OCI-LY1 (cell line): ENCODE results near the gene CAMK2D.

ENCODE experiments used
- H2AFZ ChIP-seq: fragments of 200-600 bp; sonication (generic), shearing (Covaris generic); 2 replicates; pipeline ENCODE4 v1.6.0; 2014; ENCODE audit warnings: antibody characterized with exemption, mild to moderate bottlenecking, low read length
- H3F3A ChIP-seq: fragments of 200-600 bp; sonication (generic), shearing (Covaris generic); 2 replicates; pipeline ENCODE4 v1.6.0; 2014; ENCODE audit warnings: mild to moderate bottlenecking, antibody characterized with exemption, low read length, moderate library complexity; ENCODE audit not compliant: insufficient read depth
- H3K27ac ChIP-seq: fragments of 200-600 bp; sonication (generic); 2 replicates; pipeline ENCODE4 v1.5.1; 2014; ENCODE audit warnings: low read length, mixed run types, mild to moderate bottlenecking, low read depth; ENCODE audit not compliant: poor library complexity, severe bottlenecking
- H3K27me3 ChIP-seq: fragments of 200-600 bp; sonication (generic); 2 replicates; pipeline ENCODE4 v1.6.0; 2014; ENCODE audit warnings: antibody characterized with exemption, mild to moderate bottlenecking, low read length, moderate library complexity; ENCODE audit not compliant: insufficient read depth
- H3K36me3 ChIP-seq: fragments of 200-600 bp; sonication (generic); 2 replicates; pipeline ENCODE4 v1.6.1; 2014; ENCODE audit warnings: mild to moderate bottlenecking, antibody characterized with exemption, low read length, moderate library complexity, mixed read lengths; ENCODE audit not compliant: insufficient read depth
- H3K4me1 ChIP-seq: fragments of 200-600 bp; sonication (generic); 2 replicates; pipeline ENCODE4 v1.5.1; 2014; ENCODE audit warnings: mild to moderate bottlenecking, low read length, moderate library complexity; ENCODE audit not compliant: insufficient read depth, severe bottlenecking
- H3K4me2 ChIP-seq: fragments of 200-600 bp; sonication (generic), shearing (Covaris generic); 2 replicates; pipeline ENCODE4 v1.6.1; 2014; ENCODE audit warnings: low read length
- H3K4me3 ChIP-seq: fragments of 200-600 bp; sonication (generic); 2 replicates; pipeline ENCODE4 v1.5.1; 2014; ENCODE audit warnings: low read length, low read depth, mild to moderate bottlenecking, mixed read lengths; ENCODE audit not compliant: poor library complexity, severe bottlenecking
- H3K79me2 ChIP-seq: fragments of 200-600 bp; shearing (Covaris generic); 2 replicates; pipeline ENCODE4 v1.6.1; 2016; ENCODE audit warnings: mixed run types, low read length, mixed read lengths; ENCODE audit not compliant: insufficient read depth
- H3K9ac ChIP-seq: fragments of 200-600 bp; sonication (generic), shearing (Covaris generic); 2 replicates; pipeline ENCODE4 v1.6.1; 2014; ENCODE audit warnings: mild to moderate bottlenecking, low read length, mixed read lengths
- H3K9me2 ChIP-seq: fragments of 200-600 bp; sonication (generic), shearing (Covaris generic); 2 replicates; pipeline ENCODE4 v1.6.1; 2014; ENCODE audit warnings: low read depth, mild to moderate bottlenecking, low read length, mixed read lengths
- H3K9me3 ChIP-seq: fragments of 200-600 bp; shearing (Covaris generic); 2 replicates; pipeline ENCODE4 v1.6.1; 2014; ENCODE audit warnings: low read length, mixed read lengths
- H4K20me1 ChIP-seq: fragments of 200-600 bp; sonication (generic), shearing (Covaris generic); 2 replicates; pipeline ENCODE4 v1.6.0; 2016; ENCODE audit warnings: mild to moderate bottlenecking, low read length; ENCODE audit not compliant: insufficient read depth
- EZH2 ChIP-seq: fragments of 200-600 bp; sonication (generic), shearing (Covaris generic); IDR thresholded peaks from 2 replicates; pipeline ENCODE4 v1.8.0; 2017; ENCODE audit warnings: borderline replicate concordance, mixed run types, mild to moderate bottlenecking, antibody characterized with exemption, low read length, moderate library complexity, mixed read lengths
- TF ChIP-seq, protein P1 (sequence below): fragments of 200-600 bp; sonication (generic), shearing (Covaris generic); IDR thresholded peaks from 2 replicates; pipeline ENCODE4 v1.5.1; 2017; ENCODE audit warnings: mild to moderate bottlenecking, antibody characterized with exemption, low read length, moderate library complexity, mixed read lengths

The CAMK2D gene

DNA sequence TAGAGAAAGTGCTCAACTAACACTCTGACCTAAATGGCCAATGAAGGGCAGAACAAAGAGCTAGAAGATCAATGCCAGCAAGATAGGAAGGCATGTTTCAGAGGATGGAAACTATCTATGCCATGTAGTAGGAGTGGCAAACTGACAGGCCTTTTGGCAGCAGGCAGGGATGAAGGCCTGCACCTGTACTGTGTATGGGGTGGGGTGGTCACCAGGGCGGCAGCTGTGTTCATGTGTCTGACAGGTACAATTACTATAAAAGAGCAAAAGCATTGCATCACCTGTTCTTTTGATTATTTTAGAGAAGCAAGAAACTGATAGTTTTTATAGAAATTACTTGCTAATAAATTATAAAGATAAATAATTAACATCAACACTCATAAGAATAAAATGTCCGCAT is 239.1 kb downstream of the CAMK2D start:
- no peaks in the 10 kb centered on the region; the same call in 1 of the 2 replicates for H4K20me1 ChIP-seq
- no peaks in the 10 kb centered on the region for H3K9me2 ChIP-seq
- H3K4me1 ChIP-seq = no peaks in the 10 kb centered on the region
- peaks cover 88% of the 10 kb centered on the region for H3K36me3 ChIP-seq
- H3K4me2 ChIP-seq = no peak overlapping the region
- H3K27ac ChIP-seq = no peak overlapping the region
- no peaks in the 10 kb centered on the region for H3K27me3 ChIP-seq
- no peak overlapping the region for H2AFZ ChIP-seq
- no peak overlapping the region for H3K9ac ChIP-seq
- no peaks in the 10 kb centered on the region for H3K79me2 ChIP-seq
- no peaks in the 10 kb centered on the region for H3F3A ChIP-seq
- no peak overlapping the region for H3K4me3 ChIP-seq
- TF ChIP-seq, protein P1, sequence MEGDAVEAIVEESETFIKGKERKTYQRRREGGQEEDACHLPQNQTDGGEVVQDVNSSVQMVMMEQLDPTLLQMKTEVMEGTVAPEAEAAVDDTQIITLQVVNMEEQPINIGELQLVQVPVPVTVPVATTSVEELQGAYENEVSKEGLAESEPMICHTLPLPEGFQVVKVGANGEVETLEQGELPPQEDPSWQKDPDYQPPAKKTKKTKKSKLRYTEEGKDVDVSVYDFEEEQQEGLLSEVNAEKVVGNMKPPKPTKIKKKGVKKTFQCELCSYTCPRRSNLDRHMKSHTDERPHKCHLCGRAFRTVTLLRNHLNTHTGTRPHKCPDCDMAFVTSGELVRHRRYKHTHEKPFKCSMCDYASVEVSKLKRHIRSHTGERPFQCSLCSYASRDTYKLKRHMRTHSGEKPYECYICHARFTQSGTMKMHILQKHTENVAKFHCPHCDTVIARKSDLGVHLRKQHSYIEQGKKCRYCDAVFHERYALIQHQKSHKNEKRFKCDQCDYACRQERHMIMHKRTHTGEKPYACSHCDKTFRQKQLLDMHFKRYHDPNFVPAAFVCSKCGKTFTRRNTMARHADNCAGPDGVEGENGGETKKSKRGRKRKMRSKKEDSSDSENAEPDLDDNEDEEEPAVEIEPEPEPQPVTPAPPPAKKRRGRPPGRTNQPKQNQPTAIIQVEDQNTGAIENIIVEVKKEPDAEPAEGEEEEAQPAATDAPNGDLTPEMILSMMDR = no peak
- TF ChIP-seq EZH2 = no peak
- no peaks in the 10 kb centered on the region for H3K9me3 ChIP-seq

GRCh38 chr4:113513382-113513781 is 248.2 kb downstream of the CAMK2D start:
- Histone ChIP-seq H3K4me1 (no peaks in the 10 kb centered on the region), H3K4me3 (no peak overlapping the region), H3K79me2 (no peaks in the 10 kb centered on the region), H3K9ac (no peak overlapping the region), H4K20me1 (no peaks in the 10 kb centered on the region), H3F3A (no peaks in the 10 kb centered on the region), H3K4me2 (no peak overlapping the region), H3K27ac (no peak overlapping the region), H3K27me3 (no peaks in the 10 kb centered on the region), H3K9me3 (no peaks in the 10 kb centered on the region), H3K9me2 (no peaks in the 10 kb centered on the region), H3K36me3 (peaks cover 82% of the 10 kb centered on the region), H2AFZ (no peak overlapping the region)
- TF ChIP-seq, protein P1 = no peak
- no peak for TF ChIP-seq EZH2

- H3K27me3 ChIP-seq = no peaks in the 10 kb centered on the region
- no peak overlapping the region for H3K9ac ChIP-seq
- H3F3A ChIP-seq = no peaks in the 10 kb centered on the region
- no peaks in the 10 kb centered on the region for H3K4me1 ChIP-seq
- no peak overlapping the region for H2AFZ ChIP-seq
- H3K9me3 ChIP-seq = no peaks in the 10 kb centered on the region
- TF ChIP-seq EZH2 = no peak
- TF ChIP-seq, protein P1 = no peak
- H3K79me2 ChIP-seq = no peaks in the 10 kb centered on the region
- no peaks in the 10 kb centered on the region for H4K20me1 ChIP-seq
- no peak overlapping the region for H3K4me3 ChIP-seq
- no peak overlapping the region for H3K4me2 ChIP-seq
- H3K9me2 ChIP-seq = no peaks in the 10 kb centered on the region
- no peak overlapping the region for H3K27ac ChIP-seq
- H3K36me3 ChIP-seq = peaks cover 84% of the 10 kb centered on the region
These were observed 248.7 kb downstream of the CAMK2D start for GRCh38 chr4:113512880-113513279.
